Measurements from ENCODE around the gene SEMA5A.

SEMA5A gene

GRCh38 chr5:9468060-9468388, 77.9 kb downstream of the SEMA5A start:
- in situ Hi-C loops (cut with MboI; ENCODE audit: low pct_unique_long_range_greater_than_20kb, low sequenced_read_pairs, unreplicated experiment), result no loop called here
- TF ChIP-seq CTCF (IDR thresholded peaks at IDR 0.05; ENCODE audit: extremely low read depth, insufficient read depth, missing control alignments), result no peak
- no peak for DNase-seq (ENCODE audit: low spot score)

GRCh38 chr5:9467199-9468059, 78.4 kb downstream of the SEMA5A start:
- no peak for DNase-seq (ENCODE audit: low spot score)
- in situ Hi-C loops (cut with MboI; ENCODE audit: low pct_unique_long_range_greater_than_20kb, low sequenced_read_pairs, unreplicated experiment), result no loop called here
- no peak for TF ChIP-seq CTCF (IDR thresholded peaks at IDR 0.05; ENCODE audit: extremely low read depth, insufficient read depth, missing control alignments)

- no peak for DNase-seq (ENCODE audit: low spot score)
- no peak for TF ChIP-seq CTCF (IDR thresholded peaks at IDR 0.05; ENCODE audit: extremely low read depth, insufficient read depth, missing control alignments)
- in situ Hi-C loops (cut with MboI; ENCODE audit: low pct_unique_long_range_greater_than_20kb, low sequenced_read_pairs, unreplicated experiment), result no loop called here
These were observed 79.2 kb downstream of the SEMA5A start for GRCh38 chr5:9466697-9467096.

GRCh38 chr5:9464478-9464877, 81.4 kb downstream of the SEMA5A start:
- DNase-seq (ENCODE audit: low spot score), result no peak
- TF ChIP-seq CTCF (IDR thresholded peaks at IDR 0.05; ENCODE audit: extremely low read depth, insufficient read depth, missing control alignments), result no peak
- in situ Hi-C loops (cut with MboI; ENCODE audit: low pct_unique_long_range_greater_than_20kb, low sequenced_read_pairs, unreplicated experiment), result no loop called here

GRCh38 chr5:9462109-9462508, 83.8 kb downstream of the SEMA5A start:
- TF ChIP-seq CTCF (IDR thresholded peaks at IDR 0.05; ENCODE audit: extremely low read depth, insufficient read depth, missing control alignments), result no peak
- in situ Hi-C loops (cut with MboI; ENCODE audit: low pct_unique_long_range_greater_than_20kb, low sequenced_read_pairs, unreplicated experiment), result no loop called here
- DNase-seq (ENCODE audit: low spot score), result no peak

- DNase-seq (ENCODE audit: low spot score), result no peak
- in situ Hi-C loops (cut with MboI; ENCODE audit: low pct_unique_long_range_greater_than_20kb, low sequenced_read_pairs, unreplicated experiment), result no loop called here
- no peak for TF ChIP-seq CTCF (IDR thresholded peaks at IDR 0.05; ENCODE audit: extremely low read depth, insufficient read depth, missing control alignments)
These were observed 84.8 kb downstream of the SEMA5A start for GRCh38 chr5:9460885-9461645.

All from GM13977 (cell line).